ENCODE measurements around the gene MRPL4. TPM values are rescaled to one million over a fixed set of nuclear protein-coding genes. Genes with fewer than 3 reads are reported as not detected.

MRPL4 gene
- total and polyA plus RNA-seq, 2 of the 13 experiments (the other 11 are each of a cell fraction or from before 2014, with no cell fraction given), result 40.6 to 42.5 TPM

GRCh38 chr19:10286803-10287737, 35.1 kb downstream of the MRPL4 start, which contains the start of gene ICAM4 (continued):
- TF ChIP-seq, protein P1, sequence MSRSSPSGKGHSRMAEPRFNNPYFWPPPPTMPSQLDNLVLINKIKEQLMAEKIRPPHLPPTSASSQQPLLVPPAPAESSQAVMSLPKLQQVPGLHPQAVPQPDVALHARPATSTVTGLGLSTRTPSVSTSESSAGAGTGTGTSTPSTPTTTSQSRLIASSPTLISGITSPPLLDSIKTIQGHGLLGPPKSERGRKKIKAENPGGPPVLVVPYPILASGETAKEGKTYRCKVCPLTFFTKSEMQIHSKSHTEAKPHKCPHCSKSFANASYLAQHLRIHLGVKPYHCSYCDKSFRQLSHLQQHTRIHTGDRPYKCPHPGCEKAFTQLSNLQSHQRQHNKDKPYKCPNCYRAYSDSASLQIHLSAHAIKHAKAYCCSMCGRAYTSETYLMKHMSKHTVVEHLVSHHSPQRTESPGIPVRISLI (CRISPR knock-in tag; IDR thresholded peaks at IDR 0.05; ENCODE audit: borderline replicate concordance), result no peak
- TF ChIP-seq CAMTA2 (CRISPR knock-in tag; IDR thresholded peaks at IDR 0.05; ENCODE audit: borderline replicate concordance) (no peak), FOSL2 (CRISPR knock-in tag; IDR thresholded peaks at IDR 0.05) (no peak; the same call in 1 of the 2 replicates), CSRNP2 (CRISPR knock-in tag; conservative IDR thresholded peaks at IDR 0.05; ENCODE audit: low read depth) (no peak), RXRB (CRISPR knock-in tag; IDR thresholded peaks at IDR 0.05; ENCODE audit: borderline replicate concordance) (0 out of 2 replicates have a peak, but pooled peaks have one; percentile 14), ZC3H4 (CRISPR knock-in tag; IDR thresholded peaks at IDR 0.05; ENCODE audit: borderline replicate concordance) (0 out of 2 replicates have a peak, but pooled peaks have one; percentile 73), ZNF253 (CRISPR knock-in tag; IDR thresholded peaks at IDR 0.05; ENCODE audit: borderline replicate concordance) (0 out of 2 replicates have a peak, but pooled peaks have one; percentile 46), ARNTL (CRISPR knock-in tag; IDR thresholded peaks at IDR 0.05) (no peak), ZNF335 (CRISPR knock-in tag; IDR thresholded peaks at IDR 0.05) (no peak; the same call in 1 of the 2 replicates), MED13 (CRISPR knock-in tag; IDR thresholded peaks at IDR 0.05) (no peak), SUZ12 (IDR thresholded peaks at IDR 0.05; ENCODE audit: low read depth, low read length) (no peak), MEIS2 (CRISPR knock-in tag; IDR thresholded peaks at IDR 0.05) (peak; percentile 6; the same call in 1 of the 2 replicates), KAT7 (CRISPR knock-in tag; IDR thresholded peaks at IDR 0.05; ENCODE audit: borderline replicate concordance) (0 out of 2 replicates have a peak, but pooled peaks have one; percentile 25), SATB2 (CRISPR knock-in tag; IDR thresholded peaks at IDR 0.05) (peak; percentile 19; the same call in 1 of the 2 replicates), FOXP4 (CRISPR knock-in tag; IDR thresholded peaks at IDR 0.05) (peak; percentile 26), ZNF354B (CRISPR knock-in tag; IDR thresholded peaks at IDR 0.05) (no peak), SRSF1 (optimal IDR thresholded peaks at IDR 0.05; ENCODE audit: low read depth, low read length) (no peak), ZNF143 (CRISPR knock-in tag; IDR thresholded peaks at IDR 0.05) (no peak; the same call in 1 of the 2 replicates), MAFF (IDR thresholded peaks at IDR 0.05; ENCODE audit: low read depth, low read length) (no peak), ZNF766 (CRISPR knock-in tag; IDR thresholded peaks at IDR 0.05; ENCODE audit: borderline replicate concordance) (no peak), TFDP1 (CRISPR knock-in tag; IDR thresholded peaks at IDR 0.05; ENCODE audit: borderline replicate concordance) (no peak), KLF16 (CRISPR knock-in tag; IDR thresholded peaks at IDR 0.05) (0 out of 4 replicates have a peak, but pooled peaks of 1 of the 2 experiments have one; percentile 33), YEATS4 (CRISPR knock-in tag; IDR thresholded peaks at IDR 0.05; ENCODE audit: borderline replicate concordance) (no peak), SYNCRIP (IDR thresholded peaks at IDR 0.05; ENCODE audit: insufficient read depth, low read depth, low read length) (no peak)

Measured in HepG2 (cell line).